Thoracic aorta (tissue), 2 donors: Measurements from ENCODE around the gene ZNF723. TPM values are rescaled to one million over a fixed set of nuclear protein-coding genes. Genes with fewer than 3 reads are reported as not detected.
"Not testable (repeated sequence)": the region's sequence is repeated elsewhere in the genome, so short reads cannot be mapped to it uniquely, and the experiment has no call there.

Experiments used
- ATAC-seq: fragments of 150-250 bp; one replicate; pipeline ENCODE4 v1.8.0; 2017; ENCODE audit warnings: low read depth; ENCODE audit not compliant: insufficient number of reproducible peaks, low FRiP score
- DNase-seq: peaks from one replicate; pipeline ENCODE4 v3.0.0-alpha.2; 2020; ENCODE audit warnings: low spot score
- H3K27ac ChIP-seq, 2 donors: fragments of 200-600 bp; sonication (generic); 1 replicate in 1 of 2; 2 replicates in 1 of 2; pipeline ENCODE4 v1.5.1; 2016; ENCODE audit warnings: mild to moderate bottlenecking in 2 of 2, moderate library complexity in 2 of 2
- H3K27me3 ChIP-seq: fragments of 200-600 bp; sonication (generic); replicated peaks from 2 replicates; pipeline ENCODE4 v1.6.0; 2016; ENCODE audit warnings: mild to moderate bottlenecking; ENCODE audit not compliant: insufficient read depth
- H3K36me3 ChIP-seq: fragments of 200-600 bp; sonication (generic); one replicate; pipeline ENCODE4 v1.5.1; 2016
- H3K4me1 ChIP-seq, 2 donors: fragments of 200-600 bp; sonication (generic); 1 replicate in 1 of 2; 2 replicates in 1 of 2; pipeline versions ENCODE4 v1.5.1 to v1.6.0; 2016; ENCODE audit warnings: low read depth in 2 of 2, mild to moderate bottlenecking in 1 of 2; ENCODE audit not compliant: control insufficient read depth in 1 of 2
- H3K4me3 ChIP-seq: fragments of 200-600 bp; sonication (generic); 2 replicates; pipeline ENCODE4 v1.5.1; 2016; ENCODE audit warnings: mild to moderate bottlenecking
- H3K9me3 ChIP-seq: fragments of 200-600 bp; sonication (generic); 2 replicates; pipeline ENCODE4 v1.5.1; 2016
- total RNA-seq, 2 donors: library from RNA; depleted of rRNA; stranded (reverse); fragments of >200 nt; gene quantifications; one replicate each; pipeline versions ENCODE4 v1.1.0 to v1.2.3, GENCODE V29; 2016
- TF ChIP-seq, protein P1 (sequence below): fragments of 200-600 bp; sonication (generic); IDR thresholded peaks from one replicate; pipeline ENCODE4 v1.5.1; 2019; ENCODE audit warnings: antibody characterized with exemption

ZNF723 gene
- not detected for total RNA-seq

DNA sequence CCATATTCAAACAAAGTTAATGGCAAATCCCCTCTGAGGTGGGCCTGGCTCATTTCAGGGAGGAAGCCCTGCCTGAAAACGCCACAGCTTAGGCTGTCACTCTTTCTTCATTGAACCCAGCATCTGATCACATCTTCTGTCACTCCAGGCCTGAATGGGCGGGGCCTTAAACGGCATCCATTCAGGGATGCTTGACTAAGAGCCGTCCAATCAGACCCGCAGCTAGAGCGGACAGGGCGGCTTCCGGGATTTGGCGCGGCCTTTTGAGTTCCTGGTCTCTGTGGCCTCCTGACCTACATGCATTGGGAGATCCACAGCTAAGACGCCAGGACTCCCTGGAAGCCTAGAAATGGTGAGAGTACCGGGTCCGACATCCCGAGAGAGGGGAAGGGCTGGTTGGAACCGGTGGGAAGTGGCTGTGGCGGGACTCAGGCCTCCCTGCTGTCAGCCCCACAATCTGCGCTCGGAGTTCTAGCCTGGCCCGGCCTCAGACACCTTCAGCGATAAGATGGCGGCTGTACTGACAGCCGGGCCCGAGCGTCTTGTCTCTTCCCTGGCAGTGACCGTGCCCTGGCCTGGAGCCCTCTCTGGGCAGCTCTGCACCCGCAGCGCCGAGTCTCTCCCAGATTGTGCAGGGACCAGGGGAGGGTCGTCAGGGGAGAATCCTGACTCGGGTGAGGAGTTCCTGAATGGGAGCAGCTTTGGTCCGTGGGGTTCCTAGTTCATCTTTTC is at the start of gene ZNF723:
Gene ZNF723 (plus strand): TSS at position 261 of the 732 bp plus-strand sequence. CDS start 89 bp downstream, at position 350.
- H3K4me3 ChIP-seq = no peak within 1 kb of the TSS
- ATAC-seq = no peak
- no peaks in the 10 kb centered on the region for H3K27me3 ChIP-seq
- no peaks in the 10 kb centered on the region for H3K9me3 ChIP-seq
- TF ChIP-seq, protein P1, sequence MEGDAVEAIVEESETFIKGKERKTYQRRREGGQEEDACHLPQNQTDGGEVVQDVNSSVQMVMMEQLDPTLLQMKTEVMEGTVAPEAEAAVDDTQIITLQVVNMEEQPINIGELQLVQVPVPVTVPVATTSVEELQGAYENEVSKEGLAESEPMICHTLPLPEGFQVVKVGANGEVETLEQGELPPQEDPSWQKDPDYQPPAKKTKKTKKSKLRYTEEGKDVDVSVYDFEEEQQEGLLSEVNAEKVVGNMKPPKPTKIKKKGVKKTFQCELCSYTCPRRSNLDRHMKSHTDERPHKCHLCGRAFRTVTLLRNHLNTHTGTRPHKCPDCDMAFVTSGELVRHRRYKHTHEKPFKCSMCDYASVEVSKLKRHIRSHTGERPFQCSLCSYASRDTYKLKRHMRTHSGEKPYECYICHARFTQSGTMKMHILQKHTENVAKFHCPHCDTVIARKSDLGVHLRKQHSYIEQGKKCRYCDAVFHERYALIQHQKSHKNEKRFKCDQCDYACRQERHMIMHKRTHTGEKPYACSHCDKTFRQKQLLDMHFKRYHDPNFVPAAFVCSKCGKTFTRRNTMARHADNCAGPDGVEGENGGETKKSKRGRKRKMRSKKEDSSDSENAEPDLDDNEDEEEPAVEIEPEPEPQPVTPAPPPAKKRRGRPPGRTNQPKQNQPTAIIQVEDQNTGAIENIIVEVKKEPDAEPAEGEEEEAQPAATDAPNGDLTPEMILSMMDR = no peak
- no peaks in the 10 kb centered on the region for H3K4me1 ChIP-seq
- H3K27ac ChIP-seq = no peak within 1 kb of the TSS
- no peak for DNase-seq
- H3K36me3 ChIP-seq = no peaks in the 10 kb centered on the region

DNA sequence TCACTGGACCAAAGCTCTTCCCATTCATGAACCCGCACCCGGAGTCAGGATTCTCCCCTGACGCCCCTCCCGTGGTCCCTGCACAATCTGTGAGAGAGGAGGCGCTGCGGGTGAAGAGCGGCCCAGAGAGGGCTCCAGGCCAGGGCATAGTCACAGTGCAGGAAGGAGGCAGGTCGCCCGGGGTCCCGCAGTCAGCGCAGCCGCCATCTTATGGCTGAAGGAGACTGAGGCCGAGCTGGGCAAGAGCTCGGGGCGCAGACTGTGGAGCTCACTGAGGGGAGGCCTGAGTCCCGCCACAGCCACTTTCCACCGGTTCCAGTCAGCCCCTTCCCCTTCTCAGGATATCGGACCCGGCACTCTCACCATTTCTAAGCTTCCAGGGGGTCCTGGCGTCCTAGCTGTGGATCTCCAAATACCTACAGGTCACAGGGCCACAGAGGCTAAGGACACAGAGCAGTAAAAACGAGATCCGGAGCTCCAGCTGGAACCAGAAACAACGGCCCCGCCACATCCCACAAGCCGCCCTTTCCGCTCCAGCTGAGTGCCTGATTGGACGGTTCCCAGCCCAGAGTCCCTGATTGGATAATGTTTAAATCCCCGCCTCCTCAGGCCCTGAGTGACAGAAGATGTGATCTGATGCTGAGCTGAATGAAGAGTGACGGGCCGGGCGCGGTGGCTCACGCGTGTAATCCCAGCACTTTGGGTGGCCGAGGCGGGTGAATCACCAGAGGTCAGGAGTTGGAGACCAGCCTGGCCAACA is 48.3 kb upstream of the ZNF723 start, which contains the start of gene ZNF99:
Gene ZNF99 (minus strand): TSS at position 501 of the 760 bp plus-strand sequence. CDS start 135 bp downstream, at position 366.
- peak; percentile 76 for ATAC-seq
- H3K4me1 ChIP-seq = no peaks in the 10 kb centered on the region
- no peaks in the 10 kb centered on the region for H3K36me3 ChIP-seq
- peak within 1 kb of the TSS in 1 of 2 donors; percentile 26 for H3K27ac ChIP-seq
- no peaks in the 10 kb centered on the region for H3K27me3 ChIP-seq
- TF ChIP-seq, protein P1 = no peak
- H3K4me3 ChIP-seq = peak within 1 kb of the TSS; percentile 66
- peak; percentile 5 for DNase-seq
- H3K9me3 ChIP-seq = no peaks in the 10 kb centered on the region

DNA sequence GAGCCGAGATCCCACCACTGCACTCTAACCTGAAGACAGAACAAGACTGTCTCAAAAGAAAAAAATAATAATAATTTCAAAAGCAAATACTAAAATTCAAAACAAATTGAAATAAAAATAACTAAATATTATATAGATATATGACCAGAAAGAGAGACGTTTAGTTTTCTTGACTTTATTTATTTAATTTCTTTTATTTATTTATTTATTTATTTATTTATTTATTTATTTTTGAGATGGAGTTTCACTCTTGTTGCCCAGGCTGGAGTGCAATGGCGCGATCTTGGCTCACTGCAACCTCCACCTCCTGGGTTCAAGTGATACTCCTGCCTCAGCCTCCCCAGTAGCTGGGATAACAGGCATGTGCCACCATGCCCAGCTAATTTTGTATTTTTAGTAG is 39.2 kb upstream of the ZNF723 start:
- not testable (repeated sequence) for H3K9me3 ChIP-seq, H3K27ac ChIP-seq, H3K4me1 ChIP-seq, H3K27me3 ChIP-seq, H3K4me3 ChIP-seq, DNase-seq, ATAC-seq, H3K36me3 ChIP-seq

DNA sequence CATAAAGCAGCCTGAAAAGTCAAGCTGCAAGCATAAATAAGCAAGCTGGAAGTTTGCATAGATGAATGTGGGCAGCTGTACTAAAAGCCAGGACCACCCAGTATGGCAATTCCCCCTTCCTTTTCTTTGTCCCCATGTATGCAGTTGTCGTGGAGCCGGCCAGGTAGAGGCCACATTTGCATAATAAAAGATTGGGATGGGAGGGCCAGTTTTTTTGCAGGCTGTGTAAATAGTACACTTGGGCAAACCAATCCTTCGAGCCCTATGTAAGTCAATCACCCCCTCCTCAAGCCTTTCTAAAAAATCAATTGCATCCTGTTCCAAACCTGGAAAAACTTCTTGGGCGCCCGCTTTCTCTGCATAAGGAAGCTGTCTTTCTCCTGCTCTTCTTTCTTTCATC is 35.1 kb upstream of the ZNF723 start:
- DNase-seq = no peak
- no peaks in the 10 kb centered on the region for H3K4me1 ChIP-seq
- no peak for ATAC-seq
- H3K27ac ChIP-seq = no peak overlapping the region
- H3K27me3 ChIP-seq = no peaks in the 10 kb centered on the region
- H3K4me3 ChIP-seq = no peak overlapping the region
- H3K9me3 ChIP-seq = no peaks in the 10 kb centered on the region
- no peaks in the 10 kb centered on the region for H3K36me3 ChIP-seq
- TF ChIP-seq, protein P1 = no peak

DNA sequence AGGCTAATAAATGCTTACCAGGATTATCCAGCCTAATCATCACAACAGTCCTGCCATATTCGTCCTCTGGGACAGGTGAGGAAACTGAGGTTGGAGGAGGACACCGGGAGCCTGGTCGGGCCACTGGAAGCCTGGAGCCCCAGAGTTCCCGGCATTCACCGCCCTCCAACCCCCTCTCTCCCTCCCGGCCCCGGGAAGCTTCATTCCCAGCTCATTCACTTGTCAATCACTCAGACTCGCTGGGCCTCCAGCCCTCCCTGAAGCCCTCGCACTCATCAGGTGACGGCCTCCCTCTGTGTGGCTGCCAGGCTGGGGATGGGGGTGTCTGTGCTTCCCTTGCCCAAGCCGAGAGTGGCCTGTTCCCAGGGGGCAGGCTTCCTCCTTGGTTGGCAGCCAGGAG is 25.7 kb upstream of the ZNF723 start:
- H3K9me3 ChIP-seq = no peaks in the 10 kb centered on the region
- no peak for DNase-seq
- no peaks in the 10 kb centered on the region for H3K36me3 ChIP-seq
- H3K4me3 ChIP-seq = no peak overlapping the region
- ATAC-seq = no peak
- H3K4me1 ChIP-seq = no peaks in the 10 kb centered on the region
- H3K27ac ChIP-seq = no peak overlapping the region
- H3K27me3 ChIP-seq = no peaks in the 10 kb centered on the region
- TF ChIP-seq, protein P1 = no peak
